Thyroid gland (tissue), 4 donors: ENCODE measurements around the gene HAAO.

Experiments
- POLR2A ChIP-seq, 2 donors: fragments of 450-650 bp; IDR thresholded peaks; one replicate each; pipeline ENCODE4 v1.6.1; 2017; ENCODE audit warnings: antibody characterized with exemption in 2 of 2, mild to moderate bottlenecking in 2 of 2, moderate library complexity in 1 of 2
- TF ChIP-seq, protein P1 (sequence below), 6 experiments: fragments of 200-600 bp in 3 of 6; fragments of 450-650 bp in 3 of 6; sonication (generic) in 3 of 6; IDR thresholded peaks; one replicate each; pipeline ENCODE4 v1.5.1; 2016 to 2019; ENCODE audit warnings: antibody characterized with exemption in 6 of 6, mild to moderate bottlenecking in 2 of 6, inconsistent platforms in 1 of 6, moderate library complexity in 1 of 6

DNA sequence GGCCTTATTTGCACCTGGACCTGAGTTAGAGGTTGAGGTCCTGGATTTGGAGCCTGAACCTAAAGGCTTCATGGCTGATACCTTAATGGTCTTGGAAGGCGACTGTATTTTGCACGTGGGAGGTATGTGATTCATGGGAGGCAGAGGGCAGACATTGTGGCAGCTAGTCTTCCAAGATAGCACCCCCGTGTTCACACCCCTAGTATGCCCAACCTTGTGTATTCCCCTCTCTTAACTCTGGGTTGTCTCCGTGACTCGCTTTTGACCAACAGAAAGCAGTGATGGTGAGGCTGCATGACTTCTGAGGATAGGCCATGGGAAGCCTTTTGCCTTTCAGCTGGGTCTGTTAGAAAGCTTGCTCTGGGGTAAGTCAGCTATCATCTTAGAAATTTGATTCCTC lies 45.8 kb upstream of the HAAO start:
- TF ChIP-seq, protein P1, sequence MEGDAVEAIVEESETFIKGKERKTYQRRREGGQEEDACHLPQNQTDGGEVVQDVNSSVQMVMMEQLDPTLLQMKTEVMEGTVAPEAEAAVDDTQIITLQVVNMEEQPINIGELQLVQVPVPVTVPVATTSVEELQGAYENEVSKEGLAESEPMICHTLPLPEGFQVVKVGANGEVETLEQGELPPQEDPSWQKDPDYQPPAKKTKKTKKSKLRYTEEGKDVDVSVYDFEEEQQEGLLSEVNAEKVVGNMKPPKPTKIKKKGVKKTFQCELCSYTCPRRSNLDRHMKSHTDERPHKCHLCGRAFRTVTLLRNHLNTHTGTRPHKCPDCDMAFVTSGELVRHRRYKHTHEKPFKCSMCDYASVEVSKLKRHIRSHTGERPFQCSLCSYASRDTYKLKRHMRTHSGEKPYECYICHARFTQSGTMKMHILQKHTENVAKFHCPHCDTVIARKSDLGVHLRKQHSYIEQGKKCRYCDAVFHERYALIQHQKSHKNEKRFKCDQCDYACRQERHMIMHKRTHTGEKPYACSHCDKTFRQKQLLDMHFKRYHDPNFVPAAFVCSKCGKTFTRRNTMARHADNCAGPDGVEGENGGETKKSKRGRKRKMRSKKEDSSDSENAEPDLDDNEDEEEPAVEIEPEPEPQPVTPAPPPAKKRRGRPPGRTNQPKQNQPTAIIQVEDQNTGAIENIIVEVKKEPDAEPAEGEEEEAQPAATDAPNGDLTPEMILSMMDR (IDR thresholded peaks at IDR 0.05), result no peak
- TF ChIP-seq POLR2A (IDR thresholded peaks at IDR 0.05), result no peak
